DOHH2 (cell line): ENCODE results near the gene JRKL.
"Not testable (repeated sequence)": the region's sequence is repeated elsewhere in the genome, so short reads cannot be mapped to it uniquely, and the experiment has no call there.

Experiments used
- H3F3A ChIP-seq: fragments of 200-600 bp; sonication (generic), shearing (Covaris generic); 2 replicates; pipeline ENCODE4 v1.6.0; 2016; ENCODE audit warnings: antibody characterized with exemption, mild to moderate bottlenecking; ENCODE audit not compliant: control insufficient read depth, insufficient read depth
- H3K27ac ChIP-seq: fragments of 200-600 bp; sonication (generic); 2 replicates; pipeline ENCODE4 v1.5.1; 2014; ENCODE audit warnings: low read depth, mild to moderate bottlenecking, low read length, moderate library complexity
- H3K27me3 ChIP-seq: fragments of 200-600 bp; sonication (generic); 2 replicates; pipeline ENCODE4 v1.6.1; 2014; ENCODE audit warnings: mild to moderate bottlenecking, low read length, mixed read lengths; ENCODE audit not compliant: control insufficient read depth
- H3K36me3 ChIP-seq: fragments of 200-600 bp; sonication (generic); 2 replicates; pipeline ENCODE4 v1.6.1; 2014; ENCODE audit warnings: mild to moderate bottlenecking, low read length, moderate library complexity, mixed read lengths; ENCODE audit not compliant: control insufficient read depth
- H3K4me1 ChIP-seq: fragments of 200-600 bp; sonication (generic); 2 replicates; pipeline ENCODE4 v1.6.1; 2014; ENCODE audit warnings: mild to moderate bottlenecking, low read length, mixed read lengths; ENCODE audit not compliant: control insufficient read depth
- H3K4me2 ChIP-seq: fragments of 200-600 bp; sonication (generic); 2 replicates; pipeline ENCODE4 v1.6.0; 2014; ENCODE audit warnings: mild to moderate bottlenecking, low read length, moderate library complexity
- H3K4me3 ChIP-seq: fragments of 200-600 bp; sonication (generic); 2 replicates; pipeline ENCODE4 v1.5.1; 2014; ENCODE audit warnings: mild to moderate bottlenecking, low read length, mixed read lengths
- H3K79me2 ChIP-seq: fragments of 200-600 bp; sonication (generic); 2 replicates; pipeline ENCODE4 v1.6.1; 2014; ENCODE audit warnings: mild to moderate bottlenecking, low read length, mixed read lengths; ENCODE audit not compliant: control insufficient read depth
- H3K9me2 ChIP-seq: fragments of 200-600 bp; sonication (generic); replicated peaks from 2 replicates; pipeline ENCODE4 v1.6.1; 2014; ENCODE audit warnings: mild to moderate bottlenecking, low read length, mixed read lengths; ENCODE audit not compliant: control insufficient read depth
- H3K9me3 ChIP-seq: fragments of 200-600 bp; sonication (generic); 2 replicates; pipeline ENCODE4 v1.6.1; 2014; ENCODE audit warnings: antibody characterized with exemption, low read length, mixed read lengths; ENCODE audit not compliant: control insufficient read depth, insufficient read depth
- H4K20me1 ChIP-seq: fragments of 200-600 bp; sonication (generic); 2 replicates; pipeline ENCODE4 v1.6.0; 2014; ENCODE audit warnings: low read depth, mild to moderate bottlenecking, antibody characterized with exemption, low read length, moderate library complexity; ENCODE audit not compliant: control insufficient read depth, insufficient read depth
- CTCF ChIP-seq: fragments of 200-600 bp; sonication (generic); IDR thresholded peaks from one replicate; pipeline ENCODE4 v1.5.1; 2014; ENCODE audit warnings: antibody characterized with exemption, mild to moderate bottlenecking, low read depth, low read length; ENCODE audit not compliant: poor library complexity, severe bottlenecking
- EZH2phosphoT487 ChIP-seq: fragments of 200-600 bp; sonication (generic); IDR thresholded peaks from 2 replicates; pipeline ENCODE4 v1.6.1; 2017; ENCODE audit warnings: borderline replicate concordance, mild to moderate bottlenecking, antibody characterized with exemption, low read length, moderate library complexity, mixed read lengths

JRKL gene

GRCh38 chr11:96400697-96401096 is 10.9 kb downstream of the JRKL start:
- Histone ChIP-seq H4K20me1 (no peaks in the 10 kb centered on the region), H3K27me3 (no peaks in the 10 kb centered on the region; the same call in 1 of the 2 replicates), H3K9me3 (no peaks in the 10 kb centered on the region), H3K4me1 (no peaks in the 10 kb centered on the region), H3K9me2 (no peaks in the 10 kb centered on the region), H3K27ac (no peak overlapping the region), H3K36me3 (no peaks in the 10 kb centered on the region), H3K4me2 (no peak overlapping the region), H3K4me3 (no peak overlapping the region), H3K79me2 (no peaks in the 10 kb centered on the region), H3F3A (no peaks in the 10 kb centered on the region)
- TF ChIP-seq EZH2phosphoT487: no peak
- no peak for TF ChIP-seq CTCF

GRCh38 chr11:96411412-96411811 is 21.6 kb downstream of the JRKL start:
- H3K4me1 ChIP-seq, H3F3A ChIP-seq, H3K27ac ChIP-seq, H3K9me3 ChIP-seq, H3K4me3 ChIP-seq, H3K36me3 ChIP-seq, H3K27me3 ChIP-seq, H3K4me2 ChIP-seq, H3K79me2 ChIP-seq, H3K9me2 ChIP-seq, H4K20me1 ChIP-seq: not testable (repeated sequence)

GRCh38 chr11:96412761-96413381 is 23.1 kb downstream of the JRKL start:
- H3K79me2 ChIP-seq: no peaks in the 10 kb centered on the region
- H4K20me1 ChIP-seq: no peaks in the 10 kb centered on the region
- H3K4me3 ChIP-seq: no peak overlapping the region
- H3K27me3 ChIP-seq: 0 out of 2 replicates have a peak, but pooled peaks cover 3% of the 10 kb centered on the region
- no peaks in the 10 kb centered on the region for H3K9me3 ChIP-seq
- no peaks in the 10 kb centered on the region for H3K4me1 ChIP-seq
- no peak overlapping the region for H3K27ac ChIP-seq
- no peak overlapping the region for H3K4me2 ChIP-seq
- H3K9me2 ChIP-seq: no peaks in the 10 kb centered on the region; the same call in 1 of the 2 replicates
- no peaks in the 10 kb centered on the region for H3K36me3 ChIP-seq
- no peak for TF ChIP-seq EZH2phosphoT487
- no peak for TF ChIP-seq CTCF
- H3F3A ChIP-seq: no peaks in the 10 kb centered on the region

- Histone ChIP-seq H3K36me3 (no peaks in the 10 kb centered on the region), H3K9me2 (no peaks in the 10 kb centered on the region; the same call in 1 of the 2 replicates), H3F3A (no peaks in the 10 kb centered on the region), H3K4me1 (no peaks in the 10 kb centered on the region), H4K20me1 (no peaks in the 10 kb centered on the region), H3K4me2 (no peak overlapping the region), H3K27ac (no peak overlapping the region), H3K79me2 (no peaks in the 10 kb centered on the region), H3K4me3 (no peak overlapping the region), H3K9me3 (no peaks in the 10 kb centered on the region), H3K27me3 (0 out of 2 replicates have a peak, but pooled peaks cover 3% of the 10 kb centered on the region)
- TF ChIP-seq CTCF (no peak), EZH2phosphoT487 (no peak)
Observed at GRCh38 chr11:96413408-96413807, 23.6 kb downstream of the JRKL start.
